ENCODE data around the gene GATM. TPM values are rescaled to one million over a fixed set of nuclear protein-coding genes. Genes with fewer than 3 reads are reported as not detected.

Gene GATM
- total RNA-seq, 1 experiment from 2014 or later = 9.5 TPM

DNA sequence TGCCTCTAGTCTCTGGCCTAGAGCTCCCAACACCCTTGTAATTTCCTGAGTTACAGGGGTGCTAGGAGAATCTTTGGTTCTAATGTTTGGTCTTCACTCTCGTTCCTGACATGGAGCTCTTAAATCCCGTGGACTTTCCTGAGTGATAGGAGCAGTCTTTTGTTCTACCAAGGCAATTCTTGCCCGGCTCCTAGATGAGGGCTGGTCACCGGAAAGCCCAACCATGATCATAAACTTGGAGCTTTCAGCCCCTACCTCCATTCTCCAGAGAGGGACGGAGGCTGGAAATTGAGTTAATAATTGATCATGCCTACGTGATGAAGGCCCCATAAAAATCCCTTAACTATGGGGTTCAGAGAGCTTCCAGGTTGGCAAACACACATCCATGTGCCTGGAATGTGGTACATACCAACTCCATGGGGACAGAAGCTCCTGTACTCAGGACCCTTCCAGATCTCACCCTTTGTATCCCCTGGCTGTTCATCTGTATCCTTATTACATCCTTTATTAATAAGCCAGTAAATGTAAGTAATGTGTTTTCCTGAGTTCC is 18.8 kb upstream of the GATM start:
- no peak overlapping the region for H3K27ac ChIP-seq (ENCODE audit: low read depth, low read length, poor library complexity, severe bottlenecking)
- no peak for DNase-seq (ENCODE audit: low spot score)
- H3K4me3 ChIP-seq (ENCODE audit: low read depth, low read length, poor library complexity, severe bottlenecking) = no peak overlapping the region
- peaks cover 31% of the 10 kb centered on the region for H3K27me3 ChIP-seq (replicated peaks; ENCODE audit: insufficient read depth, low read depth, low read length, poor library complexity)
- ChIA-PET POLR2A (ENCODE audit: low non-redundant PET) (no interaction called here), CTCF (no interaction called here)
- intact Hi-C loops (cut with micrococcal nuclease; ENCODE audit: unreplicated experiment) = no loop called here
- BruUV-seq (replicated peaks) = no TSS peak
- no peaks in the 10 kb centered on the region for H3K9me3 ChIP-seq (ENCODE audit: low read depth, low read length, poor library complexity, severe bottlenecking)
- H3K4me1 ChIP-seq (ENCODE audit: insufficient read depth, low read length, poor library complexity, severe bottlenecking) = peaks cover 7% of the 10 kb centered on the region
- no peaks in the 10 kb centered on the region for H3K36me3 ChIP-seq (ENCODE audit: insufficient read depth, low read length, poor library complexity, severe bottlenecking)
- TF ChIP-seq, protein P1, sequence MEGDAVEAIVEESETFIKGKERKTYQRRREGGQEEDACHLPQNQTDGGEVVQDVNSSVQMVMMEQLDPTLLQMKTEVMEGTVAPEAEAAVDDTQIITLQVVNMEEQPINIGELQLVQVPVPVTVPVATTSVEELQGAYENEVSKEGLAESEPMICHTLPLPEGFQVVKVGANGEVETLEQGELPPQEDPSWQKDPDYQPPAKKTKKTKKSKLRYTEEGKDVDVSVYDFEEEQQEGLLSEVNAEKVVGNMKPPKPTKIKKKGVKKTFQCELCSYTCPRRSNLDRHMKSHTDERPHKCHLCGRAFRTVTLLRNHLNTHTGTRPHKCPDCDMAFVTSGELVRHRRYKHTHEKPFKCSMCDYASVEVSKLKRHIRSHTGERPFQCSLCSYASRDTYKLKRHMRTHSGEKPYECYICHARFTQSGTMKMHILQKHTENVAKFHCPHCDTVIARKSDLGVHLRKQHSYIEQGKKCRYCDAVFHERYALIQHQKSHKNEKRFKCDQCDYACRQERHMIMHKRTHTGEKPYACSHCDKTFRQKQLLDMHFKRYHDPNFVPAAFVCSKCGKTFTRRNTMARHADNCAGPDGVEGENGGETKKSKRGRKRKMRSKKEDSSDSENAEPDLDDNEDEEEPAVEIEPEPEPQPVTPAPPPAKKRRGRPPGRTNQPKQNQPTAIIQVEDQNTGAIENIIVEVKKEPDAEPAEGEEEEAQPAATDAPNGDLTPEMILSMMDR (conservative IDR thresholded peaks at IDR 0.05; ENCODE audit: low read depth, low read length) = no peak

DNA sequence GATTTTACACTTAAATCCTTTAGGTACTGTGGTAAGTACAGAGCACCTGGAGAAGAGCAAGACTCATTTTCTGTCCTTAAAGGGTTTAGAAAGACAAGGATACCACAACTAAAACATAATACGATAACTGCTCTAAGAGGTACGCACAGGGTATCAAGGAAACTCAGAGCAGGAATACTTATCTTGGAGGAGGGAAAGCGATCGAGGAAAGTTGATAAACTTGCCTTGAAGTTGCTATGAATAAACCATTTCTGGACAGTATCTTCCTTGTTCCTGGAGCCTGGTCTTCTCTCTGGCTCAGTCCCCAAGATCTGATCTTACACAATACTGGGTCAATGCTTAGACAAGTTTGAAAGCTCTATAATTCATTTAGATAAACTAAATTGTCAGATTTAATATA is 17.6 kb upstream of the GATM start:
- Histone ChIP-seq H3K27me3 (replicated peaks; ENCODE audit: insufficient read depth, low read depth, low read length, poor library complexity) (peaks cover 37% of the 10 kb centered on the region), H3K4me1 (ENCODE audit: insufficient read depth, low read length, poor library complexity, severe bottlenecking) (peaks cover 2% of the 10 kb centered on the region), H3K4me3 (ENCODE audit: low read depth, low read length, poor library complexity, severe bottlenecking) (no peak overlapping the region), H3K27ac (ENCODE audit: low read depth, low read length, poor library complexity, severe bottlenecking) (no peak overlapping the region), H3K9me3 (ENCODE audit: low read depth, low read length, poor library complexity, severe bottlenecking) (no peaks in the 10 kb centered on the region), H3K36me3 (ENCODE audit: insufficient read depth, low read length, poor library complexity, severe bottlenecking) (no peaks in the 10 kb centered on the region)
- CTCF ChIA-PET = interaction anchor here (0.6 kb wide), 1 partner anchor 695 kb away, joined by 14 read pairs; no protein-coding TSS in a partner anchor
- no peak for DNase-seq (ENCODE audit: low spot score)
- no peak for TF ChIP-seq EZH2 (IDR thresholded peaks at IDR 0.05; ENCODE audit: borderline replicate concordance, low read depth, low read length, poor library complexity, severe bottlenecking)
- TF ChIP-seq, protein P1 (conservative IDR thresholded peaks at IDR 0.05; ENCODE audit: low read depth, low read length) = no peak
- POLR2A ChIA-PET (ENCODE audit: low non-redundant PET) = no interaction called here
- BruUV-seq (replicated peaks) = no TSS peak
- intact Hi-C loops (cut with micrococcal nuclease; ENCODE audit: unreplicated experiment) = no loop called here

DNA sequence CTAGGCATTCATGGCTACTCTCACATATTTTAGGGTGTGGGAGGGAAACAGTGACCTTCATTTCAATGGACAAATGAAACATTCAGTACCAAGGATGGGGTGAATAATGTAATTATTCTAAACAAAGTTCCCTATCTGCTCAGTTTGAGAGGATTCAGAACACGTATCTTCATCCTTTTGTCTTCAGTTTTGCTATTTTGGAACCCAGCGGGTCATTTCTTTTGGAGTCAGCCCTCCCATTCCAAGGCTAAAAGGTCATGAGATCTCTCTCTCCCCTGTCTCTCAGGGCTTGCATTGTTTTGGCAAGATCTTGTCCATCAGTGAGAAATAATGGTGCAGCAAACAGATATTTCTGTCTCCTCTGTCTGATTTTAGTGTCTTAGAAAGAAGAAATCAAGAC is 16.3 kb upstream of the GATM start:
- TF ChIP-seq EZH2 (IDR thresholded peaks at IDR 0.05; ENCODE audit: borderline replicate concordance, low read depth, low read length, poor library complexity, severe bottlenecking) = no peak
- TF ChIP-seq, protein P1 (conservative IDR thresholded peaks at IDR 0.05; ENCODE audit: low read depth, low read length) = no peak
- POLR2A ChIA-PET (ENCODE audit: low non-redundant PET) = no interaction called here
- Histone ChIP-seq H3K9me3 (ENCODE audit: low read depth, low read length, poor library complexity, severe bottlenecking) (no peaks in the 10 kb centered on the region), H3K36me3 (ENCODE audit: insufficient read depth, low read length, poor library complexity, severe bottlenecking) (no peaks in the 10 kb centered on the region), H3K27ac (ENCODE audit: low read depth, low read length, poor library complexity, severe bottlenecking) (no peak overlapping the region), H3K27me3 (replicated peaks; ENCODE audit: insufficient read depth, low read depth, low read length, poor library complexity) (peaks cover 41% of the 10 kb centered on the region), H3K4me3 (ENCODE audit: low read depth, low read length, poor library complexity, severe bottlenecking) (no peak overlapping the region), H3K4me1 (ENCODE audit: insufficient read depth, low read length, poor library complexity, severe bottlenecking) (no peaks in the 10 kb centered on the region)
- no peak for DNase-seq (ENCODE audit: low spot score)
- CTCF ChIA-PET = no interaction called here
- intact Hi-C loops (cut with micrococcal nuclease; ENCODE audit: unreplicated experiment) = no loop called here
- BruUV-seq (replicated peaks) = no TSS peak
